Activated CD4-positive, CD25-positive, alpha-beta regulatory T cell treated with anti-CD3 and anti-CD28 coated beads, Interleukin-2, amount 50 U/mL, for 24 hours (primary cell): Measurements from ENCODE around the gene ADGRL1.
A peak's percentile ranks its signal among the peaks of the same experiment; 100 is the strongest.
"Not testable (repeated sequence)": the region's sequence is repeated elsewhere in the genome, so short reads cannot be mapped to it uniquely, and the experiment has no call there.

Source experiments
- ATAC-seq, 2 donors: fragments of 150-1000 bp; cut with Tn5 transposase; one replicate each; pipeline ENCODE4 v1.10.0; 2021; ENCODE audit warnings: mild to moderate bottlenecking in 1 of 2, moderate library complexity in 1 of 2

The ADGRL1 gene

GRCh38 chr19:14186684-14187083 lies 19.3 kb downstream of the ADGRL1 start:
- ATAC-seq = not testable (repeated sequence)

GRCh38 chr19:14185691-14186090 lies 20.3 kb downstream of the ADGRL1 start:
- ATAC-seq = not testable (repeated sequence)

GRCh38 chr19:14185158-14185557 lies 20.8 kb downstream of the ADGRL1 start:
- no peak for ATAC-seq

GRCh38 chr19:14183741-14184350 lies 22.1 kb downstream of the ADGRL1 start:
- ATAC-seq = no peak

- no peak for ATAC-seq
Measured at GRCh38 chr19:14182476-14182875, 23.5 kb downstream of the ADGRL1 start.

- no peak for ATAC-seq
Measured at GRCh38 chr19:14181906-14182305, 24.1 kb downstream of the ADGRL1 start.

GRCh38 chr19:14181199-14181598 lies 24.8 kb downstream of the ADGRL1 start:
- not testable (repeated sequence) for ATAC-seq

GRCh38 chr19:14177496-14178074 lies 28.4 kb downstream of the ADGRL1 start:
- ATAC-seq = no peak

- no peak for ATAC-seq
Measured at GRCh38 chr19:14175351-14175792, 30.6 kb downstream of the ADGRL1 start.

GRCh38 chr19:14174883-14175282 lies 31.1 kb downstream of the ADGRL1 start:
- ATAC-seq = no peak

- no peak for ATAC-seq
Measured at GRCh38 chr19:14168993-14169392, 37.0 kb downstream of the ADGRL1 start.

- ATAC-seq = no peak
Measured at GRCh38 chr19:14168259-14168972, 37.6 kb downstream of the ADGRL1 start.

- ATAC-seq = peak; percentile 70 to 71
Measured at GRCh38 chr19:14167576-14168138, 38.3 kb downstream of the ADGRL1 start.

GRCh38 chr19:14166999-14167575 lies 38.9 kb downstream of the ADGRL1 start:
- ATAC-seq = peak; percentile 18 to 25

GRCh38 chr19:14165990-14166830 lies 39.8 kb downstream of the ADGRL1 start:
- peak in 1 of 2 donors; percentile 15 for ATAC-seq

GRCh38 chr19:14164724-14165493 lies 41.1 kb downstream of the ADGRL1 start:
- ATAC-seq = no peak

GRCh38 chr19:14164082-14164481 lies 41.9 kb downstream of the ADGRL1 start:
- no peak for ATAC-seq

- ATAC-seq = no peak
Measured at GRCh38 chr19:14162871-14163297, 43.1 kb downstream of the ADGRL1 start.

GRCh38 chr19:14161305-14161704 lies 44.7 kb downstream of the ADGRL1 start:
- no peak for ATAC-seq

GRCh38 chr19:14160017-14160703 lies 45.8 kb downstream of the ADGRL1 start:
- no peak for ATAC-seq

- no peak for ATAC-seq
Measured at GRCh38 chr19:14159059-14159458, 46.9 kb downstream of the ADGRL1 start.
